Ishikawa (cell line): ENCODE results near the gene SESN1.

Experiments
- CEBPB ChIP-seq: IDR thresholded peaks from 2 replicates; pipeline ENCODE4 v1.6.1; 2012
- EP300 ChIP-seq: IDR thresholded peaks from 2 replicates; pipeline ENCODE4 v1.6.1; 2012; ENCODE audit warnings: borderline replicate concordance
- FOXM1 ChIP-seq: IDR thresholded peaks from 2 replicates; pipeline ENCODE4 v1.6.1; 2012; ENCODE audit warnings: low read depth, borderline replicate concordance
- MAX ChIP-seq: IDR thresholded peaks from 2 replicates; pipeline ENCODE4 v1.6.1; 2012
- TEAD4 ChIP-seq: IDR thresholded peaks from 2 replicates; pipeline ENCODE4 v1.6.1; 2012

- no peak for TF ChIP-seq EP300
- TF ChIP-seq MAX: no peak
- no peak for TF ChIP-seq TEAD4
- no peak for TF ChIP-seq CEBPB
- TF ChIP-seq FOXM1: no peak
These were observed 30.9 kb upstream of the SESN1 start for GRCh38 chr6:109125504-109125903.
